ENCODE measurements around the gene MAST3.

- TF ChIP-seq, protein P1, sequence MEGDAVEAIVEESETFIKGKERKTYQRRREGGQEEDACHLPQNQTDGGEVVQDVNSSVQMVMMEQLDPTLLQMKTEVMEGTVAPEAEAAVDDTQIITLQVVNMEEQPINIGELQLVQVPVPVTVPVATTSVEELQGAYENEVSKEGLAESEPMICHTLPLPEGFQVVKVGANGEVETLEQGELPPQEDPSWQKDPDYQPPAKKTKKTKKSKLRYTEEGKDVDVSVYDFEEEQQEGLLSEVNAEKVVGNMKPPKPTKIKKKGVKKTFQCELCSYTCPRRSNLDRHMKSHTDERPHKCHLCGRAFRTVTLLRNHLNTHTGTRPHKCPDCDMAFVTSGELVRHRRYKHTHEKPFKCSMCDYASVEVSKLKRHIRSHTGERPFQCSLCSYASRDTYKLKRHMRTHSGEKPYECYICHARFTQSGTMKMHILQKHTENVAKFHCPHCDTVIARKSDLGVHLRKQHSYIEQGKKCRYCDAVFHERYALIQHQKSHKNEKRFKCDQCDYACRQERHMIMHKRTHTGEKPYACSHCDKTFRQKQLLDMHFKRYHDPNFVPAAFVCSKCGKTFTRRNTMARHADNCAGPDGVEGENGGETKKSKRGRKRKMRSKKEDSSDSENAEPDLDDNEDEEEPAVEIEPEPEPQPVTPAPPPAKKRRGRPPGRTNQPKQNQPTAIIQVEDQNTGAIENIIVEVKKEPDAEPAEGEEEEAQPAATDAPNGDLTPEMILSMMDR (IDR thresholded peaks at IDR 0.05; ENCODE audit: low read depth, low read length) = no peak
- TF ChIP-seq, protein P2, sequence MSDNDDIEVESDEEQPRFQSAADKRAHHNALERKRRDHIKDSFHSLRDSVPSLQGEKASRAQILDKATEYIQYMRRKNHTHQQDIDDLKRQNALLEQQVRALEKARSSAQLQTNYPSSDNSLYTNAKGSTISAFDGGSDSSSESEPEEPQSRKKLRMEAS (IDR thresholded peaks at IDR 0.05; ENCODE audit: low read depth, low read length) = no peak
- TF ChIP-seq POLR2A (IDR thresholded peaks at IDR 0.05; ENCODE audit: extremely low read depth, insufficient read length) = no peak
- no peak for TF ChIP-seq MYC (IDR thresholded peaks at IDR 0.05; ENCODE audit: low read depth, low read length)
These were observed 1.3 kb upstream of the MAST3 start for GRCh38 chr19:18096258-18096657.

Measured in NB4 (cell line).